Measurements from ENCODE around the gene SMCHD1.

Gene SMCHD1

DNA sequence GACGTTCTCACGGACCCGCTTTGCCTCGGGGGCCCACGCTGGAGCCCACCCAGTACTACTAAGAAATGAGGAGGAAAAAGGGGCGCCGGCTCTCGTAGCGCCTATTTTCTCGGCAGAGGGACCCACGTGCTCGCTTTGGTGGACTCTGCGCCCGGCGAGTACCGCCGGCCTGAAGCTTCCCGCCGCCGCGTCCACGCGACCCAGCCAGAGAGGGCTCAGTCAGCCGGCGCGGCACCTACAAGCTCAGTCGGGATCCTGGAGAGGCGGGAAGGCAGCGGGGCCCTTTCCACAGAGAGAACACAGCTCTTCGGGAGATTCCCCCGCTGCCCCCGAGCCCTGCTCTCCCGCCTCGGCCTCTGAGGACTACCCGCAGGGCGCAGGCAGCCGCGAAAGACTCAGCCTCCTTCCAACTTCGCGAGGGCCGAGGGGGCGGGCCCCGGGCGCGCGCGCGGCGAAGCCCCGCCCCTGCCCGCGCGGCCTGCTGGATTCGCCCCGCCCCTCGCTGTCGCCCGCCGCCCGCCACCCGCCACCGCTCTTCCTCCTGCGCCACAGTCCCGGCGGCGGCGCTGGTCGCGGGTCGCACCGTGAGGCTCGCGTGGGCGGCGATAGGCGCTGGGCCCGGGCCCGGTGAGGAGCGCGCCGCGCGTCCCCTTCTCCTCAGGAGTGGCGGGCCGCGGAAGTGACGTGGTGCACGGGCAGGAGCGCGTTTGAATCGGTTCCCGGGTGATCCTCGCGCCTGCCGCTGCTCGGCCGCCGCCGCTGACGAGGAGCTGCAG is at the start of gene SMCHD1:
SMCHD1 (plus strand) TSS at position 549 of the 776 bp plus-strand sequence. CDS start 350 bp downstream, outside the sequence.
- in situ Hi-C loops (cut with MboI; ENCODE audit: low pct_unique_long_range_greater_than_20kb, low sequenced_read_pairs), result no loop called here
- DNase-seq, result peak; percentile 79

DNA sequence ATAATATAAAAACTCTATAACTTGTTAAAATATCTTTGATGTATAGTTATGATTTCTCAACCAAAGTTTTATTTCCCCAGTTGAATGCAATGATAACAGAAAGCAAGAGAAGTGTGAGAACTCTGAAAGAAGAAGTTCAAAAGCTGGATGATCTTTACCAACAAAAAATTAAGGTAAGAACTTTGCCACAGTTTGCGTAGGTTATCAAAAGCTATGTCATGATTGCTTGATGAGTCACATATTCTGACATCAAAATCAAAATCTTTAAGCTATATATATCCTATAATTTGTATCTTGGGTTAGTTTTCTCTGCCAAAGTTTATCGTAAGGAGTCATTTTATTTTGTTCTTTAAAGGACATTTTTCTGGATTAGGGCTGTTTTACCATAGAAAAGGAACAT is 49.2 kb upstream of the SMCHD1 start:
- in situ Hi-C loops (cut with MboI; ENCODE audit: low pct_unique_long_range_greater_than_20kb, low sequenced_read_pairs), result no loop called here
- no peak for DNase-seq

DNA sequence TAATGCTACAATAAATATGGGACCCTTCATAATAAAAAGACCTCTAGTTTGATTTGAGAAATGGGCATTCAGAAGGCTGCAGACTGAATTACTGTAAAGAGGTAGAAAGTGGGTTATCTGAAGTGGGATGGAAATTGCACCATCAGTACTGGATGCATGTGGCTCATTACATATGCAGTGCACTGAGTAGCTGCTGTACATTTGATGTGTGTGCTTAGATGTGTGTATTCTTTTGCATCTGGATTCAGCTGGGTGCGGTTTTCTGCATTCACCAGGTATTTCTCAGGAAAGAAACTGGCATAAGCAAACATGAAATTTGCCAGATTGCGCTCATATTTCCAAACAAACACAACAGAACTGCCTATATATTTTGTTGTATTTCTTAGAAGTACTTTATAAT is 45.9 kb upstream of the SMCHD1 start:
- DNase-seq, result no peak
- in situ Hi-C loops (cut with MboI; ENCODE audit: low pct_unique_long_range_greater_than_20kb, low sequenced_read_pairs), result no loop called here

DNA sequence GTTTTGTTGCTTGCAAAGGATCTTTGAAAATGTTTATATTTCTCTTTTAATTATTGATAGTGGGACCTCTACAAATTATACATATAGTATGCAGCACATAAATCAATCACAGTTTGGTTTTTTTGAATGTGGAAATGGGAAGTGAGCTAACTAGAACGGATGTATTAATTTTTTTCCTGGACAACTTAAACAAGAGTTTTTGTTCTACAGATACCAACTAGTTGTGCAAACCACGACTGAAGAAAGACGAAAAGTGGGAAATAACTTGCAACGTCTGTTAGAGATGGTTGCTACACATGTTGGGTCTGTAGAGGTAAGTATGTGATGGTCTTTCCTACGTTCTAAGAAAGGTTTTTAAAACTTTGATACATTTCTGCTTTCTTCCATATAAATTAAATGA is 45.0 kb upstream of the SMCHD1 start:
- in situ Hi-C loops (cut with MboI; ENCODE audit: low pct_unique_long_range_greater_than_20kb, low sequenced_read_pairs), result no loop called here
- no peak for DNase-seq

DNA sequence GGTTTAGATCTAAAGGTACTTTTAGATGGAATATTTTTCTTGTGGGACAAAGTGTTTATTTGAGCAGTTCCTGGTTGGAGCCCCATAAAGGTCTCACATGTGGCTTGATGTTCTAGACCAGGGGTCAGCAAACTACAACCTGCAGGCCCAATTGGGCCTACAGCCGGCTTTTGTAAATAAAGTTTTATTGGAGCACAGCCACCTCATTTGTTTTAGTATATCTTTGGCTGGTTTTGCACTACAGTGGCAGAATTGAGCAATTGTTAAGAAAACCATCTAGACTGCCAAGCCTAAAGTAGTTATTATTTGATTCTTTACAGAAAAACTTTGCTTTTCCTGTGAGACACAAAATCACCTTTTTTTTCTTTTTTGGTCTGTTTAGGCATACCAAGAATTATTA is 42.5 kb upstream of the SMCHD1 start:
- DNase-seq, result no peak
- in situ Hi-C loops (cut with MboI; ENCODE audit: low pct_unique_long_range_greater_than_20kb, low sequenced_read_pairs), result no loop called here

DNA sequence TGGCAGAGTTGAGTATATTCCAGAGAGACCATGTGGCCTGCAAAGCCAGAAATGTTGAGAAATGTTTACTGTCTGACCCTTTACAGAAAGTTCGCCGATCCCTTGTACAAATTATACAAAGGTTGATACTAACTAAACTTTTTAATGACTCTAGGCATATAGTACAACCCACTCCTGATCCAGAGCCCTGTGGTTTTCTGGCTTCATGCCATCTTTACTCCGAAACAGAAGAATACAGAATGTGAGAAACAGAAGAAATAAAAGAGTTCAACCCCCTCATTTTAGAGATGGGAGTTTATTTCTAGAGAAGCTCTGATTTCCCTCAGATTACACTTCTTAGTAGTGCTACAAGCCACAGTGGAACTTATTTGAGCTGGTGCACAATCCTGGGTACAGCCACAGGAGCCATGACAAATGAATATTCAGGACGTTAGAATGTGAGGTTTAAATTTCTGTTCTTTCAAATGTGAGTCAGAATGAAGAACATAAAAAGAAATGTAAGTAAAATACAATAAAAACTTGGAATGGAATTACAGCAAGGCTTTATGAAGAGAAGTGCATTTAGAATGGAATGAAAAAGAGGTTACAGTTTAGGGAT is 38.0 kb upstream of the SMCHD1 start:
- DNase-seq, result no peak
- in situ Hi-C loops (cut with MboI; ENCODE audit: low pct_unique_long_range_greater_than_20kb, low sequenced_read_pairs), result no loop called here

DNA sequence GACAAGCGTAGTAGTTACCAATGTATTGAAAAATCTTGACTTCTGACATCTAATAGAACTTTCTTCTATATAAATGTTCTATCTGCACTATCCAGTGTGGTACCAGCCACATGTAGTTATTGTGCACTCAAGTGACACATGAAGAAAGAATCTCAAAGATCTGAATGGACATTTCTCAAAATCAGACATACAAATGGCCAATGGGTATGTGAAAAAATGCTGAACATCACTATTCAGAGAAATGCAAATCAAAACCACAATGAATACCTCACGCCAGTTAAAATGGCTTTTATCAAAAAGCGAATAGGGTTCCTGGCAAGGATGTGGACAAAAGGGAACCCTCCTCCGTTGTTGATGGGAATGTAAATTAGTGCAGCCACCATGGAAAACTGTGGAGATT is 37.5 kb upstream of the SMCHD1 start:
- DNase-seq, result no peak
- in situ Hi-C loops (cut with MboI; ENCODE audit: low pct_unique_long_range_greater_than_20kb, low sequenced_read_pairs), result no loop called here

DNA sequence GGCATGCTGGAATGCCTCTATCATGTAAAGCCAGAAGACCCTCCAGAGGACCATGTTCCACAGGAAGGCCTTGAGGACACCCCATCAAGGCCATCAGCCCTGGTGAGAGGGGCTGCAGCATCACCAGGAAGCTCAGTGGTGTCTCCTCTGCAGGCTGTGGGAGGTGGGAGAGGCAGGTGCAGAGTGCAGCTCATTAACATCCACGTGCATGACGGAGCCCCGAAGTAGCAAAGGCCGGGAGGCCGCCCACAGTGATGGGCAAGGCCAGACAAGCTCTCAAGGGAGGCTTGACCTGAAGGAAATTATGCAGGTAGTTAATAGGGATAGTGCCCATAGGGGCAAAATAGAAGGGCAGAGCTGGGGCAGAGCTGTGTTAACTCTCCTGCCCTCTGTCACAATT is 30.3 kb upstream of the SMCHD1 start:
- DNase-seq, result no peak
- in situ Hi-C loops (cut with MboI; ENCODE audit: low pct_unique_long_range_greater_than_20kb, low sequenced_read_pairs), result no loop called here

DNA sequence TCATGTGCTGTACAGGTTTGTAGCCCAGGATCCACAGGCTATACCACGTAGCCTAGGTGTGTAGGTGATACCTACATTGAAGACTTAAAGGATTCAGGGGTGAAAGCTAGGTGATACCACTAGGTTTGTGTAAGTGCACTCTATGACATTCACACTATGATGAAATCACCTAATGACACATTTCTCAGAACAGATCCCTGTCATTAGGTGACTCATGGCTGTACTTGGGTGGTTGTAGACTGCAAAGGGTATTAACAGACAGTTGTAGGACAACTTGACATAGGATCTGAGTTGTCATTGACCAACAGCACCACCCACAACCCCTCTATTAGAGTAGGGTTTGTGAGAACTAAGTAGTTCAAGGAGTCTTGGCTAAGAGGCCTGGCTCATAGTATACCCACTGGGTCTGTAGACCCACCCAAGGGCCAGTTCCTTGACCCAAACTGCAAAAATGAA is 27.7 kb upstream of the SMCHD1 start:
- DNase-seq, result no peak
- in situ Hi-C loops (cut with MboI; ENCODE audit: low pct_unique_long_range_greater_than_20kb, low sequenced_read_pairs), result no loop called here

DNA sequence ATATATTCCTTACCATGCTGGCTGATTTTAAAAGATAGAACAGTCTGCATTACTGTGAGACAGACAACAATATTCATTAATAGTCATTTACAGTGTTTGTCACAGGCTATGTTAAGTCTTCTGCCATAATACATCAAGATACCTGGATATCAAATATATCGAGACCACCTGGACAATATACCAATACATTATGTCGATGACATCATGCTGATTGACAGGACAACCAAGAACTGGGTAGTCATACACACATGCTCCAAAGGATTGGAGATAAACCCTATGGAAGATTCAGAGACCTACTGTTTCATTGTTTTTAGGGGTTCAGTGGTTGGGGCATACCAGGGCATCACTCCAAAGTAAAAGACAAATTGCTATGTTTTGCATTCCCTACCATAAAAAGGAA is 26.5 kb upstream of the SMCHD1 start:
- in situ Hi-C loops (cut with MboI; ENCODE audit: low pct_unique_long_range_greater_than_20kb, low sequenced_read_pairs), result no loop called here
- DNase-seq, result no peak

DNA sequence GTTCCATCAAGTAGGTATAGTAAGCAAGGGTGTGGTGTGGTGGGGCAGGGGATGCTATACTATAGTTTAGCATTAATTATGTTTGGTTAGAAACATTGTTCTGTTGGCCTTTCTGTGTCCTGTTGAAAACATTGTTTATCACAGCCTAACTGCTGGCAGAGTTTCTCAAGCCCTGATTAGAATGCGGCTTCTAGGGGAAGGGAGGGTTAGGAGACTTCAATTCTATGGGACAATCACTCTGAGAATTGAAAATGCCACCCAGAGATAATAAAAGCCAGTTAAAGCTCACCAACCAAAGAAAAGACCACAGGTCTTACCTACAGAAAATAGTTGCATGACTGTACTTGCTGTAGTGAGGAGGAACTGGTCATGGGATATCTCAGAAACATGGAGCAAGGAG is 19.9 kb upstream of the SMCHD1 start:
- in situ Hi-C loops (cut with MboI; ENCODE audit: low pct_unique_long_range_greater_than_20kb, low sequenced_read_pairs), result no loop called here
- no peak for DNase-seq

DNA sequence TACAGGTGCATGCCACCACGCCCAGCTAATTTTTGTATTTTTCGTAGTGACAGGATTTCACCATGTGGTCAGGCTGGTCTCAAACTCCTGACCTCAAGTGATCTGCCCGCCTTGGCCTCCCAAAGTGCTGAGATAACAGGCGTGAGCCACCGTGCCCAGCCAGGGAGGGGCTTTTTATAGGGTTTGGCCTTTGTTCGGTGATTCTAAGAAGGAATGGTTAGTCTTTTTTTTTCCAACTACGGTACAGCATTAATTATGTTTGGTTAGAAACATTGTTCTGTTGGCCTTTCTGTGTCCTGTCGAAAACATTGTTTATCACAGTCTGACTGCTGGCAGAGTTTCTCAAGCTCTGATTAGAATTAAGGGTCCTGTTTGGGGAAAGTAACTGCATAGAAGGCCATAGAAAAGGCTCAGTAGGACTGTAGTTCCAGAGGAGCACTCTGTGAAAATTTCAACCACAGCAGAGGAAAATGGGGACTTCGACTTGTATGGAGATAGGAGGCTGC is 19.3 kb upstream of the SMCHD1 start:
- DNase-seq, result no peak
- in situ Hi-C loops (cut with MboI; ENCODE audit: low pct_unique_long_range_greater_than_20kb, low sequenced_read_pairs), result no loop called here

DNA sequence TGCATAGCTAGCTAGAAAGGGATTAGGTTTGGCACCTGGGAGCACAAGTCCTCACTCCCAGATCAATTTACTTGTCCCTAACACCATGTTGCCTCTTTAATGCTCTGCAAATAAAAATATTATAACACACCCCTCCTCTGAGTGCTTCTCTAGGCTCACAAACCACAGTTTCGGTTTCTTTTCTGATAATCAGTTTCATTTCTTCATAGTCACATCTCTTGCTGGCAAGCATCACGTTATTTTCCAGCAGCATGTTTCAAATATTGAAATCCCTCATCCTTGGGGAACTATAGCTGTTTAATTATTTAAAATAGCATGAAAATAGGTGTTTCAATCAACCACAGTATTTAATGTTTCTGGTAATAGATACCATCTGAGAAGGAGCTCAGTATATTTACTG is 13.9 kb upstream of the SMCHD1 start:
- no peak for DNase-seq
- in situ Hi-C loops (cut with MboI; ENCODE audit: low pct_unique_long_range_greater_than_20kb, low sequenced_read_pairs), result no loop called here

DNA sequence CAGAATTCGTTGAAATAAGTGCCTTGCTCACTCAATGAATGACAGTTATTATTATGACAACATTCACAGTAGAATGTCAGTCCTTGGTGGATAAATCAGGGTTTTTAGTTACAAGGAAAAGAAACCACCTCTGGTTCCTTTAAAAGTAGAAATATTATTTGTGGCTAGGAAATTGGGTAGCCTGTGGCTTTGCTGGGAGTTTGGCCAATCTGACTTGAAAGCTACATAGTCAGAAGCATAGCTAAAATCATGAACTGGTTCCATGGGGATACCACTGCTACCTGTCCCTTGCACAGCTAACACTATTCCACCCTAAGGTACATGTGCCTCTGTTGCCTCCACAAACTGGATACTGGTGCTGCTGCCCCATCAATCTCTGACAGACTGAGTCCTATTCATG is 12.8 kb upstream of the SMCHD1 start:
- in situ Hi-C loops (cut with MboI; ENCODE audit: low pct_unique_long_range_greater_than_20kb, low sequenced_read_pairs), result no loop called here
- DNase-seq, result no peak

DNA sequence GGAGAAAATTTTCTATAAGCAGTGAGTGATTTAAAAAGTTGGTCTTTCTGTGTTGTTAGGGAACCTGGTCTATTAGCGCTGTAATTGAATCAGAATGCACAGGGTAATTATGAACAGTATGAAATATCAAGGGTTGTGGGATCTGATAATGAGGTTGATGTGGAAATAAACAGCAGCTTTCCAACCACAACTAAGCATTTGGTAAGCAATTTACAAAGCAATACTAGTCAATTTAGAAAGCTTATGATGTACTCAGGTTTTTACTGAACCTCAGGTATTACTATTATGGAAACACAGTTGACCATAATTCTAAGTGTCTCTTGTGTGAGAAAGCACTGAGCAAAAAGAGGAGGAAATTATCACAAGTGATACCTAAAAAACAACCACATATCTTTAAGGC is 11.0 kb upstream of the SMCHD1 start:
- in situ Hi-C loops (cut with MboI; ENCODE audit: low pct_unique_long_range_greater_than_20kb, low sequenced_read_pairs), result no loop called here
- DNase-seq, result no peak

DNA sequence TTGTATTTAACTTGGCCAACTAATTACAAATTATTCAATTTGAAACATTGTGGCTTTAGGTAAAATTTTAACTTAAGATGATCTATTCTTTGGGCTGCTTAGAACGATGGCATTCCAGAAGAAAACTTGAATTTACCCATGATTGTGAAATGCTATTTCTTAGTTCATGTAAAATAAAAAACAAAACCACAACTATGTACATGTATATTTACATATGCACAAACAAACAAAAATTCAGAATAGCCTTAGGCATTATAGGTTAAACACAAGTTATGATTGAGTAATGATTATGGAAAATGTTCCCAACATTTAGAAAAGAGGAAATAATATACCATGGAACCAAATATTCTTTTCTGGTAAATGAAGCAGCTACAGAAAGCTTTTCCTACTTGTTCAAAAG is 3.5 kb upstream of the SMCHD1 start:
- DNase-seq, result no peak
- in situ Hi-C loops (cut with MboI; ENCODE audit: low pct_unique_long_range_greater_than_20kb, low sequenced_read_pairs), result no loop called here

DNA sequence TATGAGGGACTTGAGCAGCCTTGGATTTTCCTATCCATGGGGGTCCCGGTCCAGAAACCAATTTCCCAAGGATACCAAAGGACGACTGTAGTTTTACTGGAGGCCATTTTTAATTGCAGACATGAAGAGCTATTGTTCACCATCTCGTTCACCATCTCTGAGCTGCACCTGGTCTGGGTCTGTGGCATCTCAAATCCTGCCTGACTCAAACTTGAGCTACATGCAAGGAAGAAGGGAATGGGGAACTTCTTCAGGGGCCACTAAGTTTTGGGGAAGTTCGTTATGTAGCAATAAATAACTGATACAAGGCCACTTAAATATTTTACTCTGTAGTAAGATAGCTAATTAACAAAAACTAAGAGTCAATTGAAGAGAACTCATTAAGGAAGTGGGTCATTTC is 2.1 kb upstream of the SMCHD1 start:
- in situ Hi-C loops (cut with MboI; ENCODE audit: low pct_unique_long_range_greater_than_20kb, low sequenced_read_pairs), result no loop called here
- peak; percentile 58 for DNase-seq

DNA sequence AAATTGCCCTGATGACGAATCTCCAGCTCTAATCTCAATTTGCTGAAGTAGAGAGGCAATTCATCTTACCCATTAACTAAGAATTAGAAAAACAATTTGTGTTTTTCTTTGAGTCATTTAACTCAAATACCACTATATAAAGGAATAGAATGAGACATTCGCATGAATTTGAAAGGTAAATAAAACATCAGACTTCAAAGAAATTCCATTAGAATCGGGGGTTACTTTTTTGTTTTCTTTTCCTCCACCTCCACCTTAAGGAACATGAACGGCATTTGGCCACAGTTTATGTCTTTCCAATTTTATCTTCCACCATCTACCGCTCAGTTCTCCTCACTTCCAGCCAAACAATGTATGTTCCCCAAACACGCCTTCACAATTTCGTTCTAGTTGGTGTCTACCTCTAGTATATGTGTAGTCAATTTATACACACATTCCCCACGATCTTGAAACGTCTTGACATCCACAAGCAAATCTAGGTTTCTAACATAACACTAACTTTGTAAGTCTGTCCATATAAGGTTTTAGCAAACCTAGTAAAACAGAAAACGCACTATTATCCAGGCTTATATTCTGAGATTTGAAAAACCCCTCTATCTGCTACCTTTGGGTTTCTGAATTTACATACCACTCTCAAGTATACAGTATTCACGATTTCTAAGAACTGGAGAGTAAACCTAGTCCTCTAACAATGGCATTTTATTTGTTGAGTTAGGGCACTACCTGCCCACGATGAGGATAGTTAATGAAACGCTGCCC is 1.2 kb upstream of the SMCHD1 start:
- in situ Hi-C loops (cut with MboI; ENCODE audit: low pct_unique_long_range_greater_than_20kb, low sequenced_read_pairs), result no loop called here
- peak; percentile 14 for DNase-seq

DNA sequence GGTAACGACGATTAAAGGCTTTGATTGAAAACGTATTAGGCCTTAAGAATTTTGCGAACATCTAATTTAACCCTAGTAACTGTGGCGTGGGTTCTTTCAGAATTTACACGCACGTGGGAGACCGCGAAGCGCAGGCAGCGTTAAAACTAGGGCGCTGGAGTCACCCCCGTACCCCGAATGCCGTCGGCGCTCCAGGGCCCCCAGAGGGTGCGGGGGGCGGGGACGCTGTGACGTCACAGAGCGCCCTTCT is 673 bp upstream of the SMCHD1 start:
- in situ Hi-C loops (cut with MboI; ENCODE audit: low pct_unique_long_range_greater_than_20kb, low sequenced_read_pairs), result no loop called here
- no peak for DNase-seq

DNA sequence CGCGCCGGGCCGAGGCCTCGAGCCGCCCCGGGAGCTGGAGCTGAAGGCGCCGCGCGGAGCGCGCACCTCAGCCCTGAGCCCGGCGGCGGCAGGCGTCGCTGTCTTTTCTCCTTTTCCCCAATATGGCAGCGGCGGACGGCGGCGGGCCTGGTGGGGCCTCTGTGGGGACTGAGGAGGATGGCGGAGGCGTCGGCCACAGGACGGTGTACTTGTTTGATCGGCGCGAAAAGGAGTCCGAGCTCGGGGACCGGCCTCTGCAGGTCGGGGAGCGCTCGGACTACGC is 369 bp downstream of the SMCHD1 start:
- DNase-seq, result no peak
- in situ Hi-C loops (cut with MboI; ENCODE audit: low pct_unique_long_range_greater_than_20kb, low sequenced_read_pairs), result no loop called here

Data from KBM-7 (cell line).